ENCODE results near the gene RTL9. TPM values are rescaled to one million over a fixed set of nuclear protein-coding genes. Genes with fewer than 3 reads are reported as not detected.

RTL9 gene
- total RNA-seq: 0.30 and 0.37 TPM in 2 replicates
- long read RNA-seq: 0 reads

DNA sequence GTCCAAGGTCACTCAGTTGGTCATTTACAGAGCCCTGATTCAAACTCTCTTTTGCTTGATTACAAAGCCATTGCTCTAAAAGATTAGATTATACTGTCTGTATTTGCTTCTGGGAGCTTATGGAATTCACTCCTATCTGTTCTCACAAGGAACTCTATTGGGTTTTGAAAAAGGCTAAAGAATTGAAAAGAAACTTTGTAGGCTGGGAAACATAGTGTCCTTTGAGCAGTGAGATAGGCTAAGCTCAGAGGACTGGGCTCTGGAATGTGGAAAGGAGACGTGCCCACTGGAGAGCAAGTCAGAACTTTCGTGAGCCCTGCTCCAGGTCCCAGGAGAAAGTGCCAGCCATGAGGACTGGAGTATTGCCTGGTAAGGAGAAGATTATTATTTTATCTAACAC is at the start of gene RTL9:
TSS of gene RTL9 (plus strand) at position 301 of the 400 bp plus-strand sequence. CDS start 91,770 bp downstream, outside the sequence.
- Mint-ChIP-seq H3K4me3 (no peak within 1 kb of the TSS), H3K27ac (ENCODE audit: unreplicated experiment) (no peak within 1 kb of the TSS), H3K36me3 (ENCODE audit: low read depth) (no peaks in the 10 kb centered on the region), H3K9me3 (peaks cover 5% of the 10 kb centered on the region), H3K4me1 (no peaks in the 10 kb centered on the region), H3K27me3 (ENCODE audit: low read depth) (no peaks in the 10 kb centered on the region)
- DNase-seq (ENCODE audit: low read depth, low spot score): no peak
- TF ChIP-seq, protein P1, sequence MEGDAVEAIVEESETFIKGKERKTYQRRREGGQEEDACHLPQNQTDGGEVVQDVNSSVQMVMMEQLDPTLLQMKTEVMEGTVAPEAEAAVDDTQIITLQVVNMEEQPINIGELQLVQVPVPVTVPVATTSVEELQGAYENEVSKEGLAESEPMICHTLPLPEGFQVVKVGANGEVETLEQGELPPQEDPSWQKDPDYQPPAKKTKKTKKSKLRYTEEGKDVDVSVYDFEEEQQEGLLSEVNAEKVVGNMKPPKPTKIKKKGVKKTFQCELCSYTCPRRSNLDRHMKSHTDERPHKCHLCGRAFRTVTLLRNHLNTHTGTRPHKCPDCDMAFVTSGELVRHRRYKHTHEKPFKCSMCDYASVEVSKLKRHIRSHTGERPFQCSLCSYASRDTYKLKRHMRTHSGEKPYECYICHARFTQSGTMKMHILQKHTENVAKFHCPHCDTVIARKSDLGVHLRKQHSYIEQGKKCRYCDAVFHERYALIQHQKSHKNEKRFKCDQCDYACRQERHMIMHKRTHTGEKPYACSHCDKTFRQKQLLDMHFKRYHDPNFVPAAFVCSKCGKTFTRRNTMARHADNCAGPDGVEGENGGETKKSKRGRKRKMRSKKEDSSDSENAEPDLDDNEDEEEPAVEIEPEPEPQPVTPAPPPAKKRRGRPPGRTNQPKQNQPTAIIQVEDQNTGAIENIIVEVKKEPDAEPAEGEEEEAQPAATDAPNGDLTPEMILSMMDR (conservative IDR thresholded peaks at IDR 0.05): no peak

DNA sequence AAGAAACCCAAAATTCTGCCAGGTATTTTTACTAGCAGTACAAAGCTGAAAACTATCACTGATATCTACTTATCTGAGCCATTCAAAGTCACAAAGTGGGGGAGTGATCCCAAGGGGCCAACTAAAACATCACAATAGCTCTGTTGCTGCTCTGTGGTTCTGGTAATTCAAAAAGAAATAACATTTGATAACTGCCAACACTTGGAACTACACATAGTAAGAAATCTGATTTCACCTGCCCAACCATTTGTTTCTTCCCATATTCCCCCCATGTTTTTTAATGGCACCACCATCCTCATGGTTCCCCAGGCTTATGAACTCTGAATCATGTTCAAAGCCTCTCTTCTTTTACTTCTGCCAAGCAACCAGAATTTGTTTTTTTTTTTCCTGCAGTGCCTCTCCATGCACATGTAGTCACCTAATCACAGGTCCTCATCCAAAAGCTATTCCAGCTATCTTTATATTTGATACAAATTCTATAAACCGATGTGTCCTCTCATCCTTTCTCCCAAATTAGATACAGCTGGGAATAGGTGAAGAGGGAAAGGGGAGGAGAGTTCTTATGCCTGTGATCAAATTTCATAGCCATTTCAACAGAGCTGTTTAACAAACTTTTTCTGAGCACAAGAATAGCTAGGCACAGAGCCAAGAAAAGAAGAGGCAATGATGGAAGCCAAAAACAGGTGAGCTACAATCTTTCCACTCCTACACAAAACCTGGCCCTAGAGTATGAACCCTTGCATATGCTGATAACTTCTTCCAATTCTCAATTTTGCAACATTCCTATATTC is 48.5 kb upstream of the RTL9 start:
- no peaks in the 10 kb centered on the region for H3K27me3 Mint-ChIP-seq (ENCODE audit: low read depth)
- no peak for DNase-seq (ENCODE audit: low read depth, low spot score)
- TF ChIP-seq, protein P1 (conservative IDR thresholded peaks at IDR 0.05): no peak
- H3K27ac Mint-ChIP-seq (ENCODE audit: unreplicated experiment): no peak overlapping the region
- H3K36me3 Mint-ChIP-seq (ENCODE audit: low read depth): no peaks in the 10 kb centered on the region
- H3K9me3 Mint-ChIP-seq: no peaks in the 10 kb centered on the region
- H3K4me3 Mint-ChIP-seq: no peak overlapping the region
- H3K4me1 Mint-ChIP-seq: peaks cover 36% of the 10 kb centered on the region

DNA sequence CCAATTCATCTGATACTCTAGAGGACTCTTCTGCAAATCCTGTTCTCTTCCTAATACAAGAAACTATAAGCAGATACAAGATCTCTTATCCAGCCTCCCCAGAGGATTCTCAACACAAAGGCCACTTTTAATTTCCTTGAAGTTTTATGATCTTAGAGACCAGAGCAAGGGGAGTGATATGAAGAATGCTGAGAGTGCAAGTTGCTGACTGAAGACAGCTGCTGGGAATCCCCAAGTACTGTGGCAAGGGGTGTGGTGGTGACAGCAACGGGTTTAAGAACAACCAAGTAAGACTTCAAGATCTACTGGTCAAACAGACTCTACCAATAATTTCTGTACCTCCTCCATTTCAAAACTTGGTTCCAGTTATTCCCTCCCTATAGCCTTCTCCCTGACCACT is 47.8 kb upstream of the RTL9 start:
- Mint-ChIP-seq H3K4me3 (no peak overlapping the region), H3K27me3 (ENCODE audit: low read depth) (no peaks in the 10 kb centered on the region), H3K9me3 (no peaks in the 10 kb centered on the region), H3K36me3 (ENCODE audit: low read depth) (no peaks in the 10 kb centered on the region), H3K4me1 (peaks cover 43% of the 10 kb centered on the region), H3K27ac (ENCODE audit: unreplicated experiment) (no peak overlapping the region)
- no peak for DNase-seq (ENCODE audit: low read depth, low spot score)
- TF ChIP-seq, protein P1 (conservative IDR thresholded peaks at IDR 0.05): no peak

DNA sequence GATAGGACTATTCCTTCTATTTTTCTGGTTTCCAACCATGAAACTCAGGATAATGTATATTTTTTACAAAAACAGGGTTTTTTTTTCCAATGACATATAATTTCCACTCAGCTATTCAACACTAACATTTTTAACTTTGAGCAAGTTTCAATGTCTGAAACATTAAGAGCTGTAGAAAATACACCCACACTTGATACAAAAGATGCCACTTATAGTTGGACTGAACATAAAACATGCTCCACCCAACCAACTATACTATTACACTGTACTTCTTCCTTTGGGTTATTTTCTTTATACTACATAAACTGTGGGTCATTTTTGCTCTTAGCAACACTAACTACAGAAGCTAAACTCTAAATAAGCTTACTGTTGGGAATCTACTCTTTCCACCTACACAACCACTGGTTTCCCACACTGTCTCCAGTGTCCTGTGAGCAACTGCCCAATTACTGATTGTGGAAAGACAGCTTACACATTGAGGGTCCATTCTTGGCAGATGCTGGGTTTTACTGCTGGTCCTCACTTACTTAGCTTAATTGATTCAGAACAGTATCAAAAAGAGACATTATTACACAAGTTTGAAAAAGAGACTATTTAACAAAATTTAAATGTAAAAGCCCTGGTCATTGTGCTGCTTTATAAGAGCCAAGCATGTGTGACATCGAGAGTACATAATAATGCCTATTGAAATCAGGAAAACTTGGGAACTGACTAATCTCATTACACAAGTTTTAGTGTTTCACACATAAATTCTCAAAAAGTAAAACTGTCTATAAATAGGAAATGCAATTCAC is 47.0 kb upstream of the RTL9 start:
- Mint-ChIP-seq H3K36me3 (ENCODE audit: low read depth) (no peaks in the 10 kb centered on the region), H3K27ac (ENCODE audit: unreplicated experiment) (no peak overlapping the region), H3K9me3 (no peaks in the 10 kb centered on the region), H3K4me3 (no peak overlapping the region), H3K4me1 (peaks cover 50% of the 10 kb centered on the region), H3K27me3 (ENCODE audit: low read depth) (no peaks in the 10 kb centered on the region)
- DNase-seq (ENCODE audit: low read depth, low spot score): no peak
- TF ChIP-seq, protein P1 (conservative IDR thresholded peaks at IDR 0.05): no peak

GRCh38 chrX:110315551-110315950 is 43.1 kb upstream of the RTL9 start:
- Mint-ChIP-seq H3K27ac (ENCODE audit: unreplicated experiment) (no peak overlapping the region), H3K4me3 (peak overlapping the region; percentile 98), H3K27me3 (ENCODE audit: low read depth) (peaks cover 29% of the 10 kb centered on the region)

More at GRCh38 chrX:110315551-110315950, 43.1 kb upstream of the RTL9 start:
- TF ChIP-seq, protein P1 (conservative IDR thresholded peaks at IDR 0.05): no peak
- H3K4me1 Mint-ChIP-seq: peaks cover 42% of the 10 kb centered on the region
- no peaks in the 10 kb centered on the region for H3K36me3 Mint-ChIP-seq (ENCODE audit: low read depth)
- no peak for DNase-seq (ENCODE audit: low read depth, low spot score)
- no peaks in the 10 kb centered on the region for H3K9me3 Mint-ChIP-seq
